Activated CD4-positive, alpha-beta memory T cell treated with anti-CD3 and anti-CD28 coated beads for 36 hours (primary cell): ENCODE results near the gene BTRC. TPM values are rescaled to one million over a fixed set of nuclear protein-coding genes. Genes with fewer than 3 reads are reported as not detected.
"Not testable (repeated sequence)": the region's sequence is repeated elsewhere in the genome, so short reads cannot be mapped to it uniquely, and the experiment has no call there.

Experiments used
- CTCF ChIA-PET: fragments of 350-600 bp; sonication (Branson Sonifier 250); formaldehyde crosslinking; loops from one replicate; lab custom pipeline; 2021; ENCODE audit warnings: antibody characterized with exemption, inconsistent platforms; lab: Charles Lee
- POLR2A ChIA-PET: fragments of 350-600 bp; sonication (Branson Sonifier 250); formaldehyde crosslinking; loops from one replicate; lab custom pipeline; 2021; ENCODE audit warnings: antibody characterized with exemption; lab: Charles Lee
- DNase-seq: peaks from one replicate; pipeline ENCODE4 v3.0.0-alpha.2; 2020
- H3K27ac Mint-ChIP-seq: one replicate; pipeline ENCODE4 v1.8.0; 2021; ENCODE audit warnings: mixed read lengths
- H3K27me3 Mint-ChIP-seq: one replicate; pipeline ENCODE4 v1.8.0; 2021; ENCODE audit warnings: mixed read lengths
- H3K36me3 Mint-ChIP-seq: one replicate; pipeline ENCODE4 v1.8.0; 2021; ENCODE audit warnings: mixed read lengths
- H3K4me1 Mint-ChIP-seq: one replicate; pipeline ENCODE4 v1.8.0; 2021; ENCODE audit warnings: low read depth, mixed read lengths
- H3K4me3 Mint-ChIP-seq: one replicate; pipeline ENCODE4 v1.8.0; 2021; ENCODE audit warnings: mild to moderate bottlenecking, mixed read lengths
- H3K9me3 Mint-ChIP-seq: one replicate; pipeline ENCODE4 v1.8.0; 2021; ENCODE audit warnings: mixed read lengths
- intact Hi-C: fragments of 100-400 bp; cut with micrococcal nuclease; formaldehyde crosslinking; loops from one replicate; pipeline ENCODE4 v1.15.1; 2023
- total RNA-seq, 2 experiments: library from RNA; stranded (reverse); gene quantifications; one replicate each; pipeline ENCODE4 v1.2.3, GENCODE V29; 2021

Gene BTRC
- total RNA-seq, 2 experiments from 2014 or later: 18.2 to 18.6 TPM

- H3K27ac Mint-ChIP-seq: no peak overlapping the region
- intact Hi-C loops: no loop called here
- no peaks in the 10 kb centered on the region for H3K27me3 Mint-ChIP-seq
- POLR2A ChIA-PET: interaction anchor here (1.0 kb wide), 1 partner anchor 17 kb away, joined by 4 read pairs; no protein-coding TSS in a partner anchor
- no peak for DNase-seq
- no peaks in the 10 kb centered on the region for H3K36me3 Mint-ChIP-seq
- no peaks in the 10 kb centered on the region for H3K4me1 Mint-ChIP-seq
- H3K9me3 Mint-ChIP-seq: no peaks in the 10 kb centered on the region
- H3K4me3 Mint-ChIP-seq: no peak overlapping the region
- CTCF ChIA-PET: interaction anchor here (0.7 kb wide), 1 partner anchor 121 kb away, joined by 3 read pairs; no protein-coding TSS in a partner anchor
Measured at GRCh38 chr10:101389986-101390531, 36.1 kb downstream of the BTRC start.

- Mint-ChIP-seq H3K27me3 (no peaks in the 10 kb centered on the region), H3K9me3 (no peaks in the 10 kb centered on the region), H3K36me3 (no peaks in the 10 kb centered on the region), H3K27ac (no peak overlapping the region), H3K4me3 (no peak overlapping the region), H3K4me1 (peaks cover 16% of the 10 kb centered on the region)
- POLR2A ChIA-PET: interaction anchor here (0.7 kb wide), 1 partner anchor 20 kb away, joined by 4 read pairs; no protein-coding TSS in a partner anchor
- intact Hi-C loops: no loop called here
- DNase-seq: no peak
- CTCF ChIA-PET: no interaction called here
Measured at GRCh38 chr10:101393378-101393777, 39.4 kb downstream of the BTRC start.

DNA sequence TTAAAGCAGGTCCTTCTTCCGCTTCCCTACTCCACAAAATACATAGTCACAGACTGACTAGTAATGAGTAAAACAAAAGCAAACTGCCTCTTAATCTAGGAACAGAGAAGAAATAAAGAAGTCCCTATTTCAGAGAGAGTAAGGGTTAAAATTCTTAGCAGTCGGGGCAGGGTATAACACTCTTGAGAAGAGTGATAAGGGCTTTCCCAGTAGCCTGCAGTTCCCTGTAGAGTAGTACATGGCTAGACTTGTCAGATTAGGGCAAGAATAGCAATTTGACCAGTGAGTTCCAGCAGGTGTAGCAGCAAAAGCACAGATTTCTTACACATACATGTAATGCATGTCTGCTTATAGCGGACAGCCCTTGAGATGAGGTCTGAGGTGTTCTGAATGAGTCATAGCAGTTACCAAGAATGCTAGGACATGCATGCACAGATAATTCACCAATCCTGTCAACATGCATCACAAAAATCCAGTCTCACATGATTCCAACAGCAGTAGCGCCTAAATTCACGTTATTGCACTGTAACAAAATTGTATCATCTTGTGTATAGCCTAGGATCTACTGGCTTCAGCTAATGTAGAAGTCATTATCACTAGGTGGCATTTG is 40.7 kb downstream of the BTRC start:
- Mint-ChIP-seq H3K36me3 (no peaks in the 10 kb centered on the region), H3K27ac (no peak overlapping the region), H3K4me1 (peaks cover 16% of the 10 kb centered on the region), H3K4me3 (no peak overlapping the region), H3K9me3 (no peaks in the 10 kb centered on the region), H3K27me3 (no peaks in the 10 kb centered on the region)
- ChIA-PET POLR2A (no interaction called here), CTCF (interaction anchor here (1.6 kb wide), 1 partner anchor 96 kb away, joined by 3 read pairs; no protein-coding TSS in a partner anchor)
- intact Hi-C loops: no loop called here
- DNase-seq: no peak

DNA sequence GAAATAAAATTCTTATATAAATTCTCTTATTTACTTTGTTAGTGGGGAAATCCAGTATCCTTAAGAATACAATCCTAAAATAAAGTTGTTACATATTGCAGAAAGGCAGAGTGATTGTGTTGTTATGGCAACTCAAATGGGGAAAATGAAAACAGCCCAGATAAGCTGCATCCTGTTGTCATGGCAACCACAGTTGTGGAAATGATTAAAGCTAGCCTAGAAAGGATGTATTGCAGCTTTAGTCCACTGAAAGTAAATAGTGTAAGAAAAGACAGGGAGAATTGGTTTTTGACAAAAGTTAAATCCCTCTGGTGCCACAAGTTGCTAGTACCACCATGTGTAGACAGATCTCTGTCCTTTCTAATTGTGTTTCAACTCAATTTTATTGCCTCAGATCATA is 43.2 kb downstream of the BTRC start:
- peak; percentile 30 for DNase-seq
- no peaks in the 10 kb centered on the region for H3K36me3 Mint-ChIP-seq
- POLR2A ChIA-PET: no interaction called here
- CTCF ChIA-PET: no interaction called here
- no peak overlapping the region for H3K4me3 Mint-ChIP-seq
- H3K9me3 Mint-ChIP-seq: no peaks in the 10 kb centered on the region
- peaks cover 16% of the 10 kb centered on the region for H3K4me1 Mint-ChIP-seq
- no peak overlapping the region for H3K27ac Mint-ChIP-seq
- no peaks in the 10 kb centered on the region for H3K27me3 Mint-ChIP-seq
- intact Hi-C loops: no loop called here

DNA sequence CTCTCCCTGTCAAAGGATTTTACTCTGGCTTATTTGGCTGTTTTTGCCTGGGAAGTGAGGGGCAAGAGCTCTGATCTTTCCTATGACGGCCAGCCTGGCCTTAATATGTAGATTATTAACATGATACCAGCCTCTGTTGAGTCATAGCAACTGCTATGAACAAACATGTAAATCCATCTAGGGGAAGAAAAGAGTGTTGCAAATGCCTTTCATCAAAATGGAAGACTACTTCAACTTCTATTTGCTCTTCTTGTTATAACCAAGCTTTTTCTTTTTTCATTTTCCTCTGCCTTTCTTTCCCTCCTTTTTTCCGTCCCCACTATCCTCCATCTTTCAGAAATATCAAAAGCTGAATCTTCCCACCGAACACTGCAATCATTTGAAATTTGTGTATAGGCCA is 46.6 kb downstream of the BTRC start:
- Mint-ChIP-seq H3K36me3 (no peaks in the 10 kb centered on the region), H3K27me3 (no peaks in the 10 kb centered on the region), H3K27ac (no peak overlapping the region), H3K4me1 (peaks cover 16% of the 10 kb centered on the region), H3K9me3 (no peaks in the 10 kb centered on the region), H3K4me3 (no peak overlapping the region)
- DNase-seq: no peak
- intact Hi-C loops: no loop called here
- ChIA-PET POLR2A (no interaction called here), CTCF (interaction anchor here (0.8 kb wide), 1 partner anchor 15 kb away, joined by 3 read pairs; no protein-coding TSS in a partner anchor)

DNA sequence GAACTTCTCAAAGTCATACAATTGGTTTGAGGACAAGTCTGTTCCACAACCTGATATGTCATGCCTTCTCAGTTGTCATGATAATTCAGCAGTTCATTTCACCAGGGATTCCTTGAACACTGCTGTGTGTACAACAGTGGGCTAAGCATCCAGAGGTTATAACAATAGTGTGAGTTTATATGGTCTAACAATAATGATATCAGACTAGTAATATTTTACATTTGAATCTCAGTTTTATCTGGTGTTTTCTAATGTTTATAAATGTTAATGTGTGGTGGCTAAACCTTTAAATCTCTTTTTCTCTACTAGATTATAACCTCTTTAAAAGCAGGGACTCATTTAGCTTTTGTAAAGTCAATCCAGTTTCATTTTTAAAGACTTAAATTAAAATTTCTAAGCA is 48.7 kb downstream of the BTRC start:
- no peaks in the 10 kb centered on the region for H3K36me3 Mint-ChIP-seq
- no peak for DNase-seq
- H3K9me3 Mint-ChIP-seq: no peaks in the 10 kb centered on the region
- H3K4me1 Mint-ChIP-seq: peaks cover 3% of the 10 kb centered on the region
- no peaks in the 10 kb centered on the region for H3K27me3 Mint-ChIP-seq
- no peak overlapping the region for H3K4me3 Mint-ChIP-seq
- POLR2A ChIA-PET: no interaction called here
- CTCF ChIA-PET: interaction anchor here (1.1 kb wide), 1 partner anchor 64 kb away, joined by 3 read pairs; no protein-coding TSS in a partner anchor
- H3K27ac Mint-ChIP-seq: no peak overlapping the region
- intact Hi-C loops: no loop called here

DNA sequence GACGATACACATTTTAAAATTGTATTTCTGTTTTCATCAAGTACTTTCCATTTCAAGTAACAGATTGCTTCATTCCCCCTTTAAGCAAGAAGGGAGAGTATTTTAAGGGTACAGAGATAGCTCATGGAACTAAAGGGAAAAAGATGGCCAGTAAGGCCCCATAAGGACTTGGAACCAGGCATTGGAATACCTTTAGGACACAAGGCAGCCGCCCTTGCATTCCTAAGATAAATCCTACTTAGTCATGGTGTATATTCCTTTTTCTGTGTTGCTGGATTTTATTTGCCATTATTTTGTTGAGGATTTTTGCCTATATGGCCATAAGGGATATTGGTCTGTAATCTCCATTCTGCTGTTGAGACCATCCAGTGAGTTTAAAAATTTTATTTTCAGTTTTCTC is 49.2 kb downstream of the BTRC start:
- no peak for DNase-seq
- ChIA-PET CTCF (interaction anchor here (1.1 kb wide), 1 partner anchor 64 kb away, joined by 3 read pairs; no protein-coding TSS in a partner anchor), POLR2A (no interaction called here)
- Mint-ChIP-seq H3K9me3 (no peaks in the 10 kb centered on the region), H3K27me3 (no peaks in the 10 kb centered on the region), H3K36me3 (no peaks in the 10 kb centered on the region), H3K27ac (no peak overlapping the region), H3K4me3 (no peak overlapping the region), H3K4me1 (no peaks in the 10 kb centered on the region)
- intact Hi-C loops: no loop called here

DNA sequence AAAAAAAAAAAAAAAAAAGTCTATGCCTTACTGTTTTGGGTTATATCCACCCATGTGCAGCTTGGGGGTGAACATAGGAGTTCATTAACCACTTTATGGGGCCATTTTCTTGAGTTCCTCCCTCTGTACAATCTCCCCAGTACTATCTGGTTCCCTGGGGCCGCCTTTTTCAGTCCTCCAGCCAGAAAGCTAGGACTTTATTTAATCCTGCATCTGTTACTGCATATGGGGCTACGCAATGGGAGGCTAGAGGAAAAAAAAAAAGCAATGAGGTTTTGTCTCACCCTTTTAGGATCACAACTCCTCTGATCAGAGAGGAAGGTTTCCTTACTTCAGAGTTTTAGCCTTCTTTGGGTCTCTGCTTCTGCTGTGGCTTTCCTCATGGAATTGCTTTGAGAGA is 51.0 kb downstream of the BTRC start:
- H3K4me3 Mint-ChIP-seq: no peak overlapping the region
- no peak overlapping the region for H3K27ac Mint-ChIP-seq
- CTCF ChIA-PET: no interaction called here
- no peak for DNase-seq
- H3K4me1 Mint-ChIP-seq: no peaks in the 10 kb centered on the region
- POLR2A ChIA-PET: no interaction called here
- no peaks in the 10 kb centered on the region for H3K9me3 Mint-ChIP-seq
- intact Hi-C loops: no loop called here
- no peaks in the 10 kb centered on the region for H3K27me3 Mint-ChIP-seq
- H3K36me3 Mint-ChIP-seq: peaks cover 10% of the 10 kb centered on the region

GRCh38 chr10:101411598-101411997 is 57.6 kb downstream of the BTRC start:
- intact Hi-C loops: no loop called here
- CTCF ChIA-PET: interaction anchor here (0.8 kb wide), 1 partner anchor 250 kb away, joined by 3 read pairs; no protein-coding TSS in a partner anchor
- Mint-ChIP-seq H3K27ac (no peak overlapping the region), H3K4me3 (no peak overlapping the region), H3K4me1 (peaks cover 12% of the 10 kb centered on the region), H3K27me3 (no peaks in the 10 kb centered on the region), H3K36me3 (peaks cover 24% of the 10 kb centered on the region), H3K9me3 (peaks cover 12% of the 10 kb centered on the region)
- POLR2A ChIA-PET: interaction anchor here (0.9 kb wide), 1 partner anchor 24 kb away, joined by 3 read pairs; no protein-coding TSS in a partner anchor
- no peak for DNase-seq

- CTCF ChIA-PET: interaction anchor here (0.9 kb wide), 1 partner anchor 28 kb away, joined by 3 read pairs; no protein-coding TSS in a partner anchor
- H3K4me1 Mint-ChIP-seq: peaks cover 12% of the 10 kb centered on the region
- intact Hi-C loops: no loop called here
- no peaks in the 10 kb centered on the region for H3K27me3 Mint-ChIP-seq
- H3K36me3 Mint-ChIP-seq: peaks cover 23% of the 10 kb centered on the region
- POLR2A ChIA-PET: interaction anchor here (0.5 kb wide), 1 partner anchor 403 kb away, joined by 3 read pairs; no protein-coding TSS in a partner anchor
- peaks cover 12% of the 10 kb centered on the region for H3K9me3 Mint-ChIP-seq
- H3K4me3 Mint-ChIP-seq: no peak overlapping the region
- H3K27ac Mint-ChIP-seq: no peak overlapping the region
- DNase-seq: no peak
Measured at GRCh38 chr10:101414034-101414433, 60.1 kb downstream of the BTRC start.

DNA sequence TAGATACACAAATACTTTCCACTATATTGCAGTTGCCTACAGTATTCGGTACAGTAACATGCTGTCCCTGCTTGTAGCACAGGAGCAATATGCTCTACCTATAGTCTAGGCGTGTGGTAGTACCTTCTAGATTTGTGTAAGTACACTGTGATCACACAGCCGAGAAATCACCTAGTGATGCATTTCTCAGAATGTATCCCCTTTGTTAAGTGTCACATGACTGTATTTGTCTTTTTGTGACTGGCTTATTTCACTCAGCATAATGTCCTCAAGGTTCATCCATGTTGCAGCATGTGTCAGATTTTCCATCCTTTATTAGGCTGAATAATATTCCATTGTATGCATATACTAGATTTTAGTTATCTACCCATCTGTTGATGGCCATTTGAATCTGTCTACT is 61.9 kb downstream of the BTRC start:
- no peak for DNase-seq
- no peaks in the 10 kb centered on the region for H3K27me3 Mint-ChIP-seq
- CTCF ChIA-PET: no interaction called here
- H3K27ac Mint-ChIP-seq: no peak overlapping the region
- POLR2A ChIA-PET: no interaction called here
- no peak overlapping the region for H3K4me3 Mint-ChIP-seq
- intact Hi-C loops: no loop called here
- peaks cover 12% of the 10 kb centered on the region for H3K9me3 Mint-ChIP-seq
- H3K36me3 Mint-ChIP-seq: peaks cover 11% of the 10 kb centered on the region
- H3K4me1 Mint-ChIP-seq: peaks cover 12% of the 10 kb centered on the region

DNA sequence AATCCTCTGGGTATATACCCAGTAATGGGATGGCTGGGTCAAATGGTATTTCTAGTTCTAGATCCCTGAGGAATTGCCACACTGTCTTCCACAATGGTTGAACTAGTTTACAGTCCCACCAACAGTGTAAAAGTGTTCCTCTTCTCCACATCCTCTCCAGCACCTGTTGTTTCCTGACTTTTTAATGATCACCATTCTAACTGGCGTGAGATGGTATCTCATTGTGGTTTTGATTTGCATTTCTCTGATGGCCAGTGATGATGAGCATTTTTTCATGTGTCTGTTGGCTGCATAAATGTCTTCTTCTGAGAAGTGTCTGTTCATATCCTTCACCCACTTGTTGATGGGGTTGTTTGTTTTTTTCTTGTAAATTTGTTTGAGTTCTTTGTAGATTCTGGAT is 68.0 kb downstream of the BTRC start:
- H3K27ac Mint-ChIP-seq, H3K36me3 Mint-ChIP-seq, H3K4me1 Mint-ChIP-seq, DNase-seq, intact Hi-C loops, H3K4me3 Mint-ChIP-seq, H3K27me3 Mint-ChIP-seq, H3K9me3 Mint-ChIP-seq, CTCF ChIA-PET, POLR2A ChIA-PET: not testable (repeated sequence)
